Measurements from ENCODE around the gene FEM1B.
A peak's percentile ranks its signal among the peaks of the same experiment; 100 is the strongest.

Gene FEM1B

GRCh38 chr15:68335251-68335650, 57.7 kb downstream of the FEM1B start:
- Histone ChIP-seq H3K27ac (ENCODE audit: poor library complexity, severe bottlenecking) (no peak overlapping the region), H3K4me3 (ENCODE audit: severe bottlenecking) (no peak overlapping the region), H3K36me3 (ENCODE audit: low read depth) (no peaks in the 10 kb centered on the region), H3K27me3 (ENCODE audit: insufficient read depth, poor library complexity, severe bottlenecking) (no peaks in the 10 kb centered on the region), H3K4me1 (ENCODE audit: insufficient read depth, poor library complexity, severe bottlenecking) (peaks cover 6% of the 10 kb centered on the region), H3K9me3 (ENCODE audit: severe bottlenecking) (no peaks in the 10 kb centered on the region)
- no peak for TF ChIP-seq CTCF (IDR thresholded peaks at IDR 0.05; ENCODE audit: poor library complexity, severe bottlenecking)
- ATAC-seq (ENCODE audit: low read depth), result peak; percentile 39; the same call in 2 of the 3 replicates
- no peak for DNase-seq (ENCODE audit: low spot score)

DNA sequence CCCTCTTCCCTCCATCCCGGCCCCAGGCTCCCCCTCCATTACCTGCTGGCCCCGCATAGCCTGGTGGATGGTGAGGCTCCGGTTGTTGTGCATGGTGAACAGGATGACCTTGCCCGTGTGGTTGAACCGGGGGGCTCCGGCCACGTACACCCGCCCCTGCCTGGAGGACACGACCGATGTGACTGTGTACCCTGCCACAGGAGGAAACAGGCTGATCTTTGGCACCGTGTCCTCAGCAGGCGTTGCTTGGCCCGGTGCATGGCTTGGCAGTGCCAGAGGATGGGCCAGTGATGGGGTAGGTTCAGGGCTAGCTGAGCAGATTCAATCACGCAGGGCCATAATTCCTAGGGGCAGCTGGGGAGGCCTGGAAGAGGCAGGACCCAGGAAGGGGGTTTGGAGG, 58.1 kb downstream of the FEM1B start:
- Histone ChIP-seq H3K27me3 (ENCODE audit: insufficient read depth, poor library complexity, severe bottlenecking) (no peaks in the 10 kb centered on the region), H3K9me3 (ENCODE audit: severe bottlenecking) (no peaks in the 10 kb centered on the region), H3K4me1 (ENCODE audit: insufficient read depth, poor library complexity, severe bottlenecking) (peaks cover 6% of the 10 kb centered on the region), H3K4me3 (ENCODE audit: severe bottlenecking) (no peak overlapping the region), H3K27ac (ENCODE audit: poor library complexity, severe bottlenecking) (no peak overlapping the region), H3K36me3 (ENCODE audit: low read depth) (no peaks in the 10 kb centered on the region)
- no peak for ATAC-seq (ENCODE audit: low read depth)
- no peak for TF ChIP-seq CTCF (IDR thresholded peaks at IDR 0.05; ENCODE audit: poor library complexity, severe bottlenecking)
- DNase-seq (ENCODE audit: low spot score), result no peak

DNA sequence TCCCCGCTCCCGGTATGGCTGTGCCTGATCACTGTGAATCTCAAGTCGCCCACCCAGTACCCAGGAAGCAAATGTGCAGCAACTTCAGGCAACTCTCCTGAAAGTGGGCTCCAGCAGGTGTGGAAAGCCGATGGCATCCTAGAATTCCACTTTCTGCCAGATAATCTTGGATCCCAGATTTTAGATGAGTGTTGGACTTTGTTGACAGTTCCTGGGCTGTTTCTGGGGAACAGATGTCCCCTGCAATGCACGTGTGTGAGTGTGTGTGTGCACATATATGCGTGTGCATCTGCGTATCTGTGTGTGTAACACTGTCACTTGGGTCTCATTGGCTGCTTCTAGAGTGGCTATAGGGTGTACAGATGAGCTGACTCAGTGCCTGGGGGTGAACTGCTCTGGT, 59.0 kb downstream of the FEM1B start:
- H3K27me3 ChIP-seq (ENCODE audit: insufficient read depth, poor library complexity, severe bottlenecking), result no peaks in the 10 kb centered on the region
- peaks cover 6% of the 10 kb centered on the region for H3K4me1 ChIP-seq (ENCODE audit: insufficient read depth, poor library complexity, severe bottlenecking)
- DNase-seq (ENCODE audit: low spot score) (no peak), ATAC-seq (ENCODE audit: low read depth) (no peak)
- H3K27ac ChIP-seq (ENCODE audit: poor library complexity, severe bottlenecking), result no peak overlapping the region
- no peak overlapping the region for H3K4me3 ChIP-seq (ENCODE audit: severe bottlenecking)
- H3K36me3 ChIP-seq (ENCODE audit: low read depth), result no peaks in the 10 kb centered on the region
- no peak for TF ChIP-seq CTCF (IDR thresholded peaks at IDR 0.05; ENCODE audit: poor library complexity, severe bottlenecking)
- no peaks in the 10 kb centered on the region for H3K9me3 ChIP-seq (ENCODE audit: severe bottlenecking)

DNA sequence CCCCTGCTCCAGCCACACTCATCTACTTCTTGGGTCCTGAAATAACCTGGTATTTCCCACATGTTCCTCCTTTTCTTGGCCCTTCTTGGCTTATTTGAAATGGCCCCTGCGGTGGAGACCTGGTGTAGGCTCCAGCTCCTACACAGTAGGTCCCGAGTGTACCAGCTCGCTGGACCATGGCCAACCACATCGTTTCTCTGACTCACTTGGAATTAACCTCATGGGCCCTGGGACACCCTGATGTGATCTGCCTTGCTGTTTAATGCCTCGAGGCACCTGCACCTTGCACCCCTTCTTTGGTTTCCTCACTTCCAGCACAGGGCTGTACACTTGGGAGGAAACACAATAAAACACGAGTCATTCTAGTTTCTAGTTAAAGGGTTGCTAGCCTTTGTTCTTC, 60.3 kb downstream of the FEM1B start:
- ATAC-seq (ENCODE audit: low read depth) (no peak), DNase-seq (ENCODE audit: low spot score) (no peak)
- H3K4me3 ChIP-seq (ENCODE audit: severe bottlenecking), result no peak overlapping the region
- H3K27me3 ChIP-seq (ENCODE audit: insufficient read depth, poor library complexity, severe bottlenecking), result no peaks in the 10 kb centered on the region
- no peak overlapping the region for H3K27ac ChIP-seq (ENCODE audit: poor library complexity, severe bottlenecking)
- no peaks in the 10 kb centered on the region for H3K36me3 ChIP-seq (ENCODE audit: low read depth)
- no peaks in the 10 kb centered on the region for H3K9me3 ChIP-seq (ENCODE audit: severe bottlenecking)
- TF ChIP-seq CTCF (IDR thresholded peaks at IDR 0.05; ENCODE audit: poor library complexity, severe bottlenecking), result no peak
- H3K4me1 ChIP-seq (ENCODE audit: insufficient read depth, poor library complexity, severe bottlenecking), result peaks cover 6% of the 10 kb centered on the region

GRCh38 chr15:68339481-68339880, 61.9 kb downstream of the FEM1B start:
- no peak overlapping the region for H3K27ac ChIP-seq (ENCODE audit: poor library complexity, severe bottlenecking)
- no peak for TF ChIP-seq CTCF (IDR thresholded peaks at IDR 0.05; ENCODE audit: poor library complexity, severe bottlenecking)
- no peaks in the 10 kb centered on the region for H3K36me3 ChIP-seq (ENCODE audit: low read depth)
- no peaks in the 10 kb centered on the region for H3K9me3 ChIP-seq (ENCODE audit: severe bottlenecking)
- H3K27me3 ChIP-seq (ENCODE audit: insufficient read depth, poor library complexity, severe bottlenecking), result no peaks in the 10 kb centered on the region
- H3K4me3 ChIP-seq (ENCODE audit: severe bottlenecking), result no peak overlapping the region
- peaks cover 13% of the 10 kb centered on the region for H3K4me1 ChIP-seq (ENCODE audit: insufficient read depth, poor library complexity, severe bottlenecking)
- DNase-seq (ENCODE audit: low spot score) (no peak), ATAC-seq (ENCODE audit: low read depth) (no peak)

Measured in RWPE2 (cell line).